ENCODE results near the gene ACTN1.

DNA sequence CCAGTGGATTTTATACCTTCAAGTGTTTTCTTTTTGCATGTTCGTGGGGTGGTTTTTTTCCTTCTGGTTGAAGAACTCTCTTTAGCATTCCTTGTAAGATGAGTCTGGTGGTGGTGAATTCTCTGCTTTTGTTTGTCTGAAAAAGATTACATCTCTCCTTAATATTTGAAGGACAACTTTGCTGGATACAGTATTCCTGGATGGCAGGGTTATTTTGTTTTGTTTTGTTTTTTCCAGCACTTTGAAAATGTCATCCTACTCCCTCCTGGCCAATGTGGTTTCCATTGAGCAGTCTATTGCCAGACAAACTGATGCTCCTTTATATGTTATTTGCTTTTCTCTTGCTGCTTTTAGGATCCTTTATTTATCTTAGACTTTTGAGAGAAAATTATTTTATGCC, 143.0 kb downstream of the ACTN1 start:
- TF ChIP-seq, protein P1, sequence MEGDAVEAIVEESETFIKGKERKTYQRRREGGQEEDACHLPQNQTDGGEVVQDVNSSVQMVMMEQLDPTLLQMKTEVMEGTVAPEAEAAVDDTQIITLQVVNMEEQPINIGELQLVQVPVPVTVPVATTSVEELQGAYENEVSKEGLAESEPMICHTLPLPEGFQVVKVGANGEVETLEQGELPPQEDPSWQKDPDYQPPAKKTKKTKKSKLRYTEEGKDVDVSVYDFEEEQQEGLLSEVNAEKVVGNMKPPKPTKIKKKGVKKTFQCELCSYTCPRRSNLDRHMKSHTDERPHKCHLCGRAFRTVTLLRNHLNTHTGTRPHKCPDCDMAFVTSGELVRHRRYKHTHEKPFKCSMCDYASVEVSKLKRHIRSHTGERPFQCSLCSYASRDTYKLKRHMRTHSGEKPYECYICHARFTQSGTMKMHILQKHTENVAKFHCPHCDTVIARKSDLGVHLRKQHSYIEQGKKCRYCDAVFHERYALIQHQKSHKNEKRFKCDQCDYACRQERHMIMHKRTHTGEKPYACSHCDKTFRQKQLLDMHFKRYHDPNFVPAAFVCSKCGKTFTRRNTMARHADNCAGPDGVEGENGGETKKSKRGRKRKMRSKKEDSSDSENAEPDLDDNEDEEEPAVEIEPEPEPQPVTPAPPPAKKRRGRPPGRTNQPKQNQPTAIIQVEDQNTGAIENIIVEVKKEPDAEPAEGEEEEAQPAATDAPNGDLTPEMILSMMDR (IDR thresholded peaks at IDR 0.05): no peak
- no peak for TF ChIP-seq POLR2A (IDR thresholded peaks at IDR 0.05)

Measured in esophagus squamous epithelium (tissue), 4 donors.